GM23338 (cell line): Measurements from ENCODE around the gene NUBPL. TPM values are rescaled to one million over a fixed set of nuclear protein-coding genes. Genes with fewer than 3 reads are reported as not detected.
A peak's percentile ranks its signal among the peaks of the same experiment; 100 is the strongest.

Source experiments
- ATAC-seq: fragments of 200-7000 bp; cut with Tn5 transposase; 3 replicates; pipeline ENCODE4 v1.9.1; 2020
- DNase-seq: peaks from one replicate; pipeline ENCODE4 v3.0.0-alpha.2; 2015; ENCODE audit warnings: low spot score
- H2AFZ ChIP-seq: fragments of 200-600 bp; sonication (generic); 2 replicates; pipeline ENCODE4 v1.8.0; 2016; ENCODE audit warnings: antibody characterized with exemption, mild to moderate bottlenecking, moderate library complexity
- H3F3A ChIP-seq: fragments of 200-600 bp; sonication (generic); replicated peaks from 2 replicates; pipeline ENCODE4 v1.8.0; 2017; ENCODE audit warnings: antibody characterized with exemption, mixed run types, low read depth
- H3K27ac ChIP-seq: fragments of 200-600 bp; sonication (generic); 2 replicates; pipeline ENCODE4 v1.6.1; 2016; ENCODE audit warnings: low read depth
- H3K27me3 ChIP-seq: fragments of 200-600 bp; sonication (generic); 2 replicates; pipeline ENCODE4 v1.8.0; 2016; ENCODE audit warnings: mild to moderate bottlenecking, mixed run types, moderate library complexity; ENCODE audit not compliant: insufficient read depth
- H3K36me3 ChIP-seq: fragments of 200-600 bp; sonication (generic); 2 replicates; pipeline ENCODE4 v1.8.0; 2016; ENCODE audit warnings: mild to moderate bottlenecking; ENCODE audit not compliant: insufficient read depth
- H3K4me1 ChIP-seq: fragments of 200-600 bp; sonication (generic); 2 replicates; pipeline ENCODE4 v1.8.0; 2016; ENCODE audit warnings: mild to moderate bottlenecking, moderate library complexity; ENCODE audit not compliant: insufficient read depth
- H3K4me2 ChIP-seq: fragments of 200-600 bp; sonication (generic); 2 replicates; pipeline ENCODE4 v1.7.1; 2017; ENCODE audit warnings: mixed run types
- H3K4me3 ChIP-seq: fragments of 200-600 bp; sonication (generic); 2 replicates; pipeline ENCODE4 v1.6.1; 2016; ENCODE audit warnings: mixed run types
- H3K79me2 ChIP-seq: fragments of 200-600 bp; sonication (generic); replicated peaks from 2 replicates; pipeline ENCODE4 v1.8.0; 2017; ENCODE audit warnings: mild to moderate bottlenecking; ENCODE audit not compliant: insufficient read depth
- H3K9me2 ChIP-seq: fragments of 200-600 bp; sonication (generic); 2 replicates; pipeline ENCODE4 v1.8.0; 2017; ENCODE audit not compliant: insufficient read depth
- H4K20me1 ChIP-seq: fragments of 200-600 bp; sonication (generic); replicated peaks from 2 replicates; pipeline ENCODE4 v1.8.0; 2017; ENCODE audit warnings: mild to moderate bottlenecking; ENCODE audit not compliant: insufficient read depth
- H3K27ac Mint-ChIP-seq: 2 replicates; pipeline ENCODE4 v1.8.0; 2020; ENCODE audit warnings: inconsistent platforms, mild to moderate bottlenecking, moderate library complexity, mixed read lengths
- H3K27me3 Mint-ChIP-seq: 3 replicates; pipeline ENCODE4 v1.8.0; 2022; ENCODE audit warnings: low read depth, mild to moderate bottlenecking, moderate library complexity, mixed read lengths, inconsistent platforms; ENCODE audit not compliant: insufficient read depth, poor library complexity
- H3K36me3 Mint-ChIP-seq: 3 replicates; pipeline ENCODE4 v1.8.0; 2021; ENCODE audit warnings: low read depth, mild to moderate bottlenecking, inconsistent platforms, moderate library complexity, mixed read lengths
- H3K4me1 Mint-ChIP-seq: 3 replicates; pipeline ENCODE4 v1.8.0; 2020; ENCODE audit warnings: mild to moderate bottlenecking, inconsistent platforms, mixed read lengths
- H3K4me3 Mint-ChIP-seq: 3 replicates; pipeline ENCODE4 v1.8.0; 2021; ENCODE audit warnings: moderate library complexity, mild to moderate bottlenecking, inconsistent platforms, mixed read lengths
- H3K9me3 Mint-ChIP-seq: 3 replicates; pipeline ENCODE4 v1.8.0; 2020; ENCODE audit warnings: moderate library complexity, mild to moderate bottlenecking, inconsistent platforms, mixed read lengths
- CREB1 ChIP-seq: fragments of 250-450 bp; sonication (Bioruptor Pico); IDR thresholded peaks from 2 replicates; pipeline ENCODE4 v1.5.0; 2020; ENCODE audit warnings: low read depth, mild to moderate bottlenecking, moderate library complexity
- EZH2phosphoT487 ChIP-seq: fragments of 200-600 bp; sonication (generic); IDR thresholded peaks from one replicate; pipeline ENCODE4 v1.8.1; 2018; ENCODE audit warnings: antibody characterized with exemption; ENCODE audit not compliant: unreplicated experiment
- NANOG ChIP-seq: IDR thresholded peaks from 2 replicates; pipeline ENCODE4 v1.6.1; 2016; ENCODE audit warnings: antibody characterized with exemption, borderline replicate concordance
- ZNF331 ChIP-seq: fragments of 250-450 bp; sonication (Bioruptor Pico); IDR thresholded peaks from 2 replicates; pipeline ENCODE4 v1.5.0; 2020; ENCODE audit warnings: low read depth, mild to moderate bottlenecking, moderate library complexity
- polyA plus RNA-seq: library from polyadenylated mRNA; unstranded; fragments of >200 nt; fragmentation: Nextera tagmentation; extraction: Ambion mirVana; gene quantifications from 2 replicates; pipeline ENCODE4 v1.2.1, GENCODE V29; 2016
- total RNA-seq: library from RNA; depleted of rRNA; stranded (reverse); fragments of >200 nt; shearing (Covaris generic); gene quantifications from 2 replicates; pipeline ENCODE4 v1.2.3, GENCODE V29; 2014
- TF ChIP-seq, protein P1 (sequence below): fragments of 250-450 bp; sonication (Bioruptor Pico); IDR thresholded peaks from 2 replicates; pipeline ENCODE4 v1.5.0; 2020; ENCODE audit warnings: mild to moderate bottlenecking, moderate library complexity
- TF ChIP-seq, protein P2 (sequence below), 2 experiments: fragments of 200-600 bp in 1 of 2; sonication (generic) in 1 of 2; conservative IDR thresholded peaks; 2 replicates each; pipeline versions ENCODE4 v1.5.1 to v1.6.1; 2016 to 2017; ENCODE audit warnings: antibody characterized with exemption in 2 of 2, low read depth in 2 of 2, mild to moderate bottlenecking in 2 of 2, moderate library complexity in 1 of 2

The NUBPL gene
- total and polyA plus RNA-seq, 2 experiments from 2014 or later: 6.1 to 20.7 TPM

DNA sequence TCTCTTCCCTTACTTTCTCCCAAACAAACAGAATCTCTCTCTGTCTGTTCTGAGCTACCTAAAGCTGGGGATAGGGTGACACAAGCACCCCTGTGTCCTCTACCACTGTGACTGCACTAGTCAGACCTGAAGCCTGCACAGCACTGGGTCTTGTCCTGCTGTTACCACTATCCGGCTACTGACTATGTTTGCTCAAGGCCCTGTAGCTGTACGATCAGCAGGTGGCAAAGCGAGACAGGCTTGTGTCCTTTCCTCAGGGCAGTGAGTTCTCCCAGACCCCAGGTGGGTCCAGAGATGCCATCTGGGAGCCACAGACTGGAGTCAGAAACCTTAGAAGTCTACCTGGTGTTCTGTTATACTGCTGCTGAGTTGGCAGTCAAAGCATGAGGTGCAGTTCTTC lies 116.4 kb downstream of the NUBPL start (continued):
- TF ChIP-seq, protein P1, sequence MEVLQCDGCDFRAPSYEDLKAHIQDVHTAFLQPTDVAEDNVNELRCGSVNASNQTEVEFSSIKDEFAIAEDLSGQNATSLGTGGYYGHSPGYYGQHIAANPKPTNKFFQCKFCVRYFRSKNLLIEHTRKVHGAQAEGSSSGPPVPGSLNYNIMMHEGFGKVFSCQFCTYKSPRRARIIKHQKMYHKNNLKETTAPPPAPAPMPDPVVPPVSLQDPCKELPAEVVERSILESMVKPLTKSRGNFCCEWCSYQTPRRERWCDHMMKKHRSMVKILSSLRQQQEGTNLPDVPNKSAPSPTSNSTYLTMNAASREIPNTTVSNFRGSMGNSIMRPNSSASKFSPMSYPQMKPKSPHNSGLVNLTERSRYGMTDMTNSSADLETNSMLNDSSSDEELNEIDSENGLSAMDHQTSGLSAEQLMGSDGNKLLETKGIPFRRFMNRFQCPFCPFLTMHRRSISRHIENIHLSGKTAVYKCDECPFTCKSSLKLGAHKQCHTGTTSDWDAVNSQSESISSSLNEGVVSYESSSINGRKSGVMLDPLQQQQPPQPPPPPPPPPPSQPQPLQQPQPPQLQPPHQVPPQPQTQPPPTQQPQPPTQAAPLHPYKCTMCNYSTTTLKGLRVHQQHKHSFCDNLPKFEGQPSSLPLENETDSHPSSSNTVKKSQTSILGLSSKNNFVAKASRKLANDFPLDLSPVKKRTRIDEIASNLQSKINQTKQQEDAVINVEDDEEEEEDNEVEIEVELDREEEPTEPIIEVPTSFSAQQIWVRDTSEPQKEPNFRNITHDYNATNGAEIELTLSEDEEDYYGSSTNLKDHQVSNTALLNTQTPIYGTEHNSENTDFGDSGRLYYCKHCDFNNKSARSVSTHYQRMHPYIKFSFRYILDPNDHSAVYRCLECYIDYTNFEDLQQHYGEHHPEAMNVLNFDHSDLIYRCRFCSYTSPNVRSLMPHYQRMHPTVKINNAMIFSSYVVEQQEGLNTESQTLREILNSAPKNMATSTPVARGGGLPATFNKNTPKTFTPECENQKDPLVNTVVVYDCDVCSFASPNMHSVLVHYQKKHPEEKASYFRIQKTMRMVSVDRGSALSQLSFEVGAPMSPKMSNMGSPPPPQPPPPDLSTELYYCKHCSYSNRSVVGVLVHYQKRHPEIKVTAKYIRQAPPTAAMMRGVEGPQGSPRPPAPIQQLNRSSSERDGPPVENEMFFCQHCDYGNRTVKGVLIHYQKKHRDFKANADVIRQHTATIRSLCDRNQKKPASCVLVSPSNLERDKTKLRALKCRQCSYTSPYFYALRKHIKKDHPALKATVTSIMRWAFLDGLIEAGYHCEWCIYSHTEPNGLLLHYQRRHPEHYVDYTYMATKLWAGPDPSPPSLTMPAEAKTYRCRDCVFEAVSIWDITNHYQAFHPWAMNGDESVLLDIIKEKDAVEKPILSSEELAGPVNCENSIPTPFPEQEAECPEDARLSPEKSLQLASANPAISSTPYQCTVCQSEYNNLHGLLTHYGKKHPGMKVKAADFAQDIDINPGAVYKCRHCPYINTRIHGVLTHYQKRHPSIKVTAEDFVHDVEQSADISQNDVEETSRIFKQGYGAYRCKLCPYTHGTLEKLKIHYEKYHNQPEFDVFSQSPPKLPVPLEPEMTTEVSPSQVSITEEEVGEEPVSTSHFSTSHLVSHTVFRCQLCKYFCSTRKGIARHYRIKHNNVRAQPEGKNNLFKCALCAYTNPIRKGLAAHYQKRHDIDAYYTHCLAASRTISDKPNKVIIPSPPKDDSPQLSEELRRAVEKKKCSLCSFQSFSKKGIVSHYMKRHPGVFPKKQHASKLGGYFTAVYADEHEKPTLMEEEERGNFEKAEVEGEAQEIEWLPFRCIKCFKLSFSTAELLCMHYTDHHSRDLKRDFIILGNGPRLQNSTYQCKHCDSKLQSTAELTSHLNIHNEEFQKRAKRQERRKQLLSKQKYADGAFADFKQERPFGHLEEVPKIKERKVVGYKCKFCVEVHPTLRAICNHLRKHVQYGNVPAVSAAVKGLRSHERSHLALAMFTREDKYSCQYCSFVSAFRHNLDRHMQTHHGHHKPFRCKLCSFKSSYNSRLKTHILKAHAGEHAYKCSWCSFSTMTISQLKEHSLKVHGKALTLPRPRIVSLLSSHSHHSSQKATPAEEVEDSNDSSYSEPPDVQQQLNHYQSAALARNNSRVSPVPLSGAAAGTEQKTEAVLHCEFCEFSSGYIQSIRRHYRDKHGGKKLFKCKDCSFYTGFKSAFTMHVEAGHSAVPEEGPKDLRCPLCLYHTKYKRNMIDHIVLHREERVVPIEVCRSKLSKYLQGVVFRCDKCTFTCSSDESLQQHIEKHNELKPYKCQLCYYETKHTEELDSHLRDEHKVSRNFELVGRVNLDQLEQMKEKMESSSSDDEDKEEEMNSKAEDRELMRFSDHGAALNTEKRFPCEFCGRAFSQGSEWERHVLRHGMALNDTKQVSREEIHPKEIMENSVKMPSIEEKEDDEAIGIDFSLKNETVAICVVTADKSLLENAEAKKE (CRISPR knock-in tag): no peak

DNA sequence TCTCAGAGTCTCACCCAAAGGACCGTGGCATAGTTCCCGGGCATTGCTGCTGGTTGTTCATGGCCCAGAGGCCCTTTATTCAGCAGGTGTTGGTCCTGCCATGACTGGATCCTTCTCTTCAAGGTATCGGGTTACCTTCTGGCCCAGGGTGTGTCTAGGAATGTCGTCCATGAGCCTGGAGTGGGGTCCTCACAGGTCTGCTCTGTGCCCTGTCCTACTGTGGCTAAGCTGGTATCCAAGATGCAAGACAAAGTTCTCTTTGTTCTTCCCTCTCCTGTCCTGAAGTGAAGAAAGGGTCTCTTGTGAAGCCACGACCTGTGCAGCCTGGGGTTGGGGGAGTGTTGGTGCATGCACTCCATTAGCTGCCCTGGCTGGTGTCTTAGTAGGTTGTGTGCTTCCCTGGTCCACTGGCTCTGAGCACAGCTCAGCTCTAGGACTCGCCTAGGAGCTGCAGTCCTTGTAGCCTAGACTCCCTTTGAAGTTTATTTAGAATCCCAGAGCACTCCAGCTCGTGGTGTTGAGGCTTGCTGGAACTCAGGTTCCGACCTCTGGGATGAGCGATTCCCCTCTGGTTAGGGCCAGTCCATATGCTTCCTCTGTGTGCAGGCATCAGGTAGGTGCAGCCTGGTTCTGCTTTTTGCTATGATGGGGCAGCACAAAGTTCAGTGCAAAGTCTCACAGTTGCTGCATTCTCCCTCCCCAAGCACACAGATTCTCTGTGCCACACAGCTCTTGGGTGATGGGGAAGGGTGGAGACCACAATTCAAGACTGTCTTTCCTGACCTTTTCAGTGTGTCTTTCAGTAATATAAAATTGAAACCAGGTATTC lies 117.4 kb downstream of the NUBPL start:
- no peak overlapping the region for H3K4me2 ChIP-seq
- DNase-seq (peak; percentile 2), ATAC-seq (peak; percentile 56)
- H3K4me1 ChIP-seq: no peaks in the 10 kb centered on the region
- no peaks in the 10 kb centered on the region for H3F3A ChIP-seq
- H3K4me1 Mint-ChIP-seq: no peaks in the 10 kb centered on the region
- no peaks in the 10 kb centered on the region for H4K20me1 ChIP-seq
- H3K27ac Mint-ChIP-seq: no peak overlapping the region
- no peaks in the 10 kb centered on the region for H3K27me3 ChIP-seq
- H3K79me2 ChIP-seq: no peaks in the 10 kb centered on the region
- H3K4me3 Mint-ChIP-seq: no peak overlapping the region
- H3K36me3 ChIP-seq: no peaks in the 10 kb centered on the region
- peaks cover 5% of the 10 kb centered on the region for H3K36me3 Mint-ChIP-seq
- H3K27ac ChIP-seq: no peak overlapping the region
- H3K9me2 ChIP-seq: no peaks in the 10 kb centered on the region
- H2AFZ ChIP-seq: no peak overlapping the region
- no peaks in the 10 kb centered on the region; the same call in 1 of the 3 replicates for H3K9me3 Mint-ChIP-seq
- H3K4me3 ChIP-seq: no peak overlapping the region
- no peaks in the 10 kb centered on the region for H3K27me3 Mint-ChIP-seq
- TF ChIP-seq NANOG: no peak
- TF ChIP-seq, protein P2, sequence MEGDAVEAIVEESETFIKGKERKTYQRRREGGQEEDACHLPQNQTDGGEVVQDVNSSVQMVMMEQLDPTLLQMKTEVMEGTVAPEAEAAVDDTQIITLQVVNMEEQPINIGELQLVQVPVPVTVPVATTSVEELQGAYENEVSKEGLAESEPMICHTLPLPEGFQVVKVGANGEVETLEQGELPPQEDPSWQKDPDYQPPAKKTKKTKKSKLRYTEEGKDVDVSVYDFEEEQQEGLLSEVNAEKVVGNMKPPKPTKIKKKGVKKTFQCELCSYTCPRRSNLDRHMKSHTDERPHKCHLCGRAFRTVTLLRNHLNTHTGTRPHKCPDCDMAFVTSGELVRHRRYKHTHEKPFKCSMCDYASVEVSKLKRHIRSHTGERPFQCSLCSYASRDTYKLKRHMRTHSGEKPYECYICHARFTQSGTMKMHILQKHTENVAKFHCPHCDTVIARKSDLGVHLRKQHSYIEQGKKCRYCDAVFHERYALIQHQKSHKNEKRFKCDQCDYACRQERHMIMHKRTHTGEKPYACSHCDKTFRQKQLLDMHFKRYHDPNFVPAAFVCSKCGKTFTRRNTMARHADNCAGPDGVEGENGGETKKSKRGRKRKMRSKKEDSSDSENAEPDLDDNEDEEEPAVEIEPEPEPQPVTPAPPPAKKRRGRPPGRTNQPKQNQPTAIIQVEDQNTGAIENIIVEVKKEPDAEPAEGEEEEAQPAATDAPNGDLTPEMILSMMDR (conservative IDR thresholded peaks at IDR 0.05; ENCODE audit: low read depth in 2 of 2): no peak
- TF ChIP-seq CREB1: no peak
- TF ChIP-seq ZNF331 (CRISPR knock-in tag): no peak
- TF ChIP-seq EZH2phosphoT487: no peak
- TF ChIP-seq, protein P1 (CRISPR knock-in tag): no peak
